ENCODE measurements around the gene PRRG2. TPM values are rescaled to one million over a fixed set of nuclear protein-coding genes. Genes with fewer than 3 reads are reported as not detected.
"Not testable (repeated sequence)": the region's sequence is repeated elsewhere in the genome, so short reads cannot be mapped to it uniquely, and the experiment has no call there.

PRRG2 gene
- polyA plus RNA-seq, 1 donor, result 11.4 TPM

GRCh38 chr19:49629659-49630058 is 48.5 kb downstream of the PRRG2 start:
- no CpG with 5 or more reads among the region's 9 CpGs for WGBS (ENCODE audit: insufficient coverage, low lambda C conversion rate)
- Histone ChIP-seq H3K27ac (ENCODE audit: low read length) (no peak overlapping the region), H3K4me3 (ENCODE audit: low read length) (no peak overlapping the region), H3K36me3 (ENCODE audit: control insufficient read depth, insufficient read depth, low read length) (peaks cover 24% of the 10 kb centered on the region), H3K27me3 (ENCODE audit: control insufficient read depth, insufficient read depth, low read length) (no peaks in the 10 kb centered on the region), H3K9me3 (ENCODE audit: control insufficient read depth, low read depth, low read length) (no peaks in the 10 kb centered on the region), H3K4me1 (ENCODE audit: control insufficient read depth, insufficient read depth, low read length) (no peaks in the 10 kb centered on the region)
- no peak for DNase-seq

- no CpG with 5 or more reads among the region's 9 CpGs for WGBS (ENCODE audit: insufficient coverage, low lambda C conversion rate)
- DNase-seq, result peak in 1 of 2 donors; percentile 50
- H3K27ac ChIP-seq (ENCODE audit: low read length), result no peak overlapping the region
- H3K36me3 ChIP-seq (ENCODE audit: control insufficient read depth, insufficient read depth, low read length), result peaks cover 20% of the 10 kb centered on the region
- peaks cover 6% of the 10 kb centered on the region for H3K27me3 ChIP-seq (ENCODE audit: control insufficient read depth, insufficient read depth, low read length)
- H3K4me3 ChIP-seq (ENCODE audit: low read length), result no peak overlapping the region
- no peaks in the 10 kb centered on the region for H3K9me3 ChIP-seq (ENCODE audit: control insufficient read depth, low read depth, low read length)
- peaks cover 3% of the 10 kb centered on the region for H3K4me1 ChIP-seq (ENCODE audit: control insufficient read depth, insufficient read depth, low read length)
Measured at GRCh38 chr19:49631014-49631588, 50.0 kb downstream of the PRRG2 start.

GRCh38 chr19:49631610-49632192 is 50.6 kb downstream of the PRRG2 start:
- no CpG with 5 or more reads among the region's 19 CpGs for WGBS (ENCODE audit: insufficient coverage, low lambda C conversion rate)
- H3K4me3 ChIP-seq (ENCODE audit: low read length), result no peak overlapping the region
- peaks cover 3% of the 10 kb centered on the region for H3K4me1 ChIP-seq (ENCODE audit: control insufficient read depth, insufficient read depth, low read length)
- H3K36me3 ChIP-seq (ENCODE audit: control insufficient read depth, insufficient read depth, low read length), result peaks cover 15% of the 10 kb centered on the region
- H3K27ac ChIP-seq (ENCODE audit: low read length), result no peak overlapping the region
- no peak for DNase-seq
- no peaks in the 10 kb centered on the region for H3K9me3 ChIP-seq (ENCODE audit: control insufficient read depth, low read depth, low read length)
- H3K27me3 ChIP-seq (ENCODE audit: control insufficient read depth, insufficient read depth, low read length), result peaks cover 9% of the 10 kb centered on the region

- DNase-seq, result no peak
- no peaks in the 10 kb centered on the region for H3K9me3 ChIP-seq (ENCODE audit: control insufficient read depth, low read depth, low read length)
- peaks cover 8% of the 10 kb centered on the region for H3K36me3 ChIP-seq (ENCODE audit: control insufficient read depth, insufficient read depth, low read length)
- peaks cover 9% of the 10 kb centered on the region for H3K27me3 ChIP-seq (ENCODE audit: control insufficient read depth, insufficient read depth, low read length)
- no peak overlapping the region for H3K27ac ChIP-seq (ENCODE audit: low read length)
- no peak overlapping the region for H3K4me3 ChIP-seq (ENCODE audit: low read length)
- no CpG with 5 or more reads among the region's 5 CpGs for WGBS (ENCODE audit: insufficient coverage, low lambda C conversion rate)
- peaks cover 3% of the 10 kb centered on the region for H3K4me1 ChIP-seq (ENCODE audit: control insufficient read depth, insufficient read depth, low read length)
Measured at GRCh38 chr19:49632576-49632975, 51.5 kb downstream of the PRRG2 start.

- H3K9me3 ChIP-seq (ENCODE audit: control insufficient read depth, low read depth, low read length); H3K4me1 ChIP-seq (ENCODE audit: control insufficient read depth, insufficient read depth, low read length); DNase-seq; H3K4me3 ChIP-seq (ENCODE audit: low read length); H3K36me3 ChIP-seq (ENCODE audit: control insufficient read depth, insufficient read depth, low read length); H3K27ac ChIP-seq (ENCODE audit: low read length); H3K27me3 ChIP-seq (ENCODE audit: control insufficient read depth, insufficient read depth, low read length): not testable (repeated sequence)
- WGBS (ENCODE audit: insufficient coverage, low lambda C conversion rate), result no CpG with 5 or more reads among the region's 9 CpGs
Measured at GRCh38 chr19:49633273-49633672, 52.2 kb downstream of the PRRG2 start.

GRCh38 chr19:49635530-49636232 is 54.6 kb downstream of the PRRG2 start:
- peaks cover 9% of the 10 kb centered on the region for H3K27me3 ChIP-seq (ENCODE audit: control insufficient read depth, insufficient read depth, low read length)
- DNase-seq, result no peak
- no CpG with 5 or more reads among the region's 24 CpGs for WGBS (ENCODE audit: insufficient coverage, low lambda C conversion rate)
- H3K27ac ChIP-seq (ENCODE audit: low read length), result no peak overlapping the region
- H3K4me1 ChIP-seq (ENCODE audit: control insufficient read depth, insufficient read depth, low read length), result peaks cover 19% of the 10 kb centered on the region
- peaks cover 5% of the 10 kb centered on the region for H3K36me3 ChIP-seq (ENCODE audit: control insufficient read depth, insufficient read depth, low read length)
- no peak overlapping the region for H3K4me3 ChIP-seq (ENCODE audit: low read length)
- no peaks in the 10 kb centered on the region for H3K9me3 ChIP-seq (ENCODE audit: control insufficient read depth, low read depth, low read length)

- peaks cover 5% of the 10 kb centered on the region for H3K36me3 ChIP-seq (ENCODE audit: control insufficient read depth, insufficient read depth, low read length)
- no peaks in the 10 kb centered on the region for H3K9me3 ChIP-seq (ENCODE audit: control insufficient read depth, low read depth, low read length)
- no peak overlapping the region for H3K27ac ChIP-seq (ENCODE audit: low read length)
- peaks cover 9% of the 10 kb centered on the region for H3K27me3 ChIP-seq (ENCODE audit: control insufficient read depth, insufficient read depth, low read length)
- peaks cover 26% of the 10 kb centered on the region for H3K4me1 ChIP-seq (ENCODE audit: control insufficient read depth, insufficient read depth, low read length)
- WGBS (ENCODE audit: insufficient coverage, low lambda C conversion rate), result no CpG with 5 or more reads among the region's 30 CpGs
- no peak for DNase-seq
- no peak overlapping the region for H3K4me3 ChIP-seq (ENCODE audit: low read length)
Measured at GRCh38 chr19:49636233-49636932, 55.3 kb downstream of the PRRG2 start.

GRCh38 chr19:49637821-49638738 is 57.0 kb downstream of the PRRG2 start:
- peaks cover 29% of the 10 kb centered on the region for H3K4me1 ChIP-seq (ENCODE audit: control insufficient read depth, insufficient read depth, low read length)
- peak overlapping the region; percentile 48 for H3K27ac ChIP-seq (ENCODE audit: low read length)
- H3K9me3 ChIP-seq (ENCODE audit: control insufficient read depth, low read depth, low read length), result no peaks in the 10 kb centered on the region
- WGBS (ENCODE audit: insufficient coverage, low lambda C conversion rate), result no CpG with 5 or more reads among the region's 19 CpGs
- peaks cover 5% of the 10 kb centered on the region for H3K36me3 ChIP-seq (ENCODE audit: control insufficient read depth, insufficient read depth, low read length)
- peak overlapping the region; percentile 15 for H3K4me3 ChIP-seq (ENCODE audit: low read length)
- H3K27me3 ChIP-seq (ENCODE audit: control insufficient read depth, insufficient read depth, low read length), result peaks cover 9% of the 10 kb centered on the region
- DNase-seq, result peak; percentile 59 to 82

- peak in 1 of 2 donors; percentile 38 for DNase-seq
- Histone ChIP-seq H3K36me3 (ENCODE audit: control insufficient read depth, insufficient read depth, low read length) (peaks cover 7% of the 10 kb centered on the region), H3K27me3 (ENCODE audit: control insufficient read depth, insufficient read depth, low read length) (peaks cover 9% of the 10 kb centered on the region), H3K27ac (ENCODE audit: low read length) (peak overlapping the region; percentile 76), H3K4me3 (ENCODE audit: low read length) (peak overlapping the region; percentile 72), H3K4me1 (ENCODE audit: control insufficient read depth, insufficient read depth, low read length) (peaks cover 34% of the 10 kb centered on the region), H3K9me3 (ENCODE audit: control insufficient read depth, low read depth, low read length) (no peaks in the 10 kb centered on the region)
- no CpG with 5 or more reads among the region's 31 CpGs for WGBS (ENCODE audit: insufficient coverage, low lambda C conversion rate)
Measured at GRCh38 chr19:49639401-49640112, 58.4 kb downstream of the PRRG2 start.
